ENCODE data around the gene SSX1.
"Not testable (repeated sequence)": the region's sequence is repeated elsewhere in the genome, so short reads cannot be mapped to it uniquely, and the experiment has no call there.

Gene SSX1

GRCh38 chrX:48255062-48255796 lies at the start of gene SSX1:
TSS of gene SSX1 (plus strand) at chrX:48255392. CDS start at chrX:48257242, 1,850 bp downstream.
- DNase-seq (ENCODE audit: low spot score) = not testable (repeated sequence)

- not testable (repeated sequence) for DNase-seq (ENCODE audit: low spot score)
These were observed 40.9 kb upstream of the SSX1 start for GRCh38 chrX:48214341-48214740.

- not testable (repeated sequence) for DNase-seq (ENCODE audit: low spot score)
These were observed 31.0 kb upstream of the SSX1 start for GRCh38 chrX:48224196-48224595.

- DNase-seq (ENCODE audit: low spot score) = not testable (repeated sequence)
These were observed 2.2 kb upstream of the SSX1 start for GRCh38 chrX:48252945-48253344.

GRCh38 chrX:48274365-48274764 lies 19.2 kb downstream of the SSX1 start:
- DNase-seq (ENCODE audit: low spot score) = not testable (repeated sequence)

GRCh38 chrX:48278958-48279357 lies 23.8 kb downstream of the SSX1 start:
- no peak for DNase-seq (ENCODE audit: low spot score)

GRCh38 chrX:48280729-48281128 lies 25.5 kb downstream of the SSX1 start:
- not testable (repeated sequence) for DNase-seq (ENCODE audit: low spot score)

GRCh38 chrX:48306175-48306574 lies 51.0 kb downstream of the SSX1 start:
- DNase-seq (ENCODE audit: low spot score) = no peak

- not testable (repeated sequence) for DNase-seq (ENCODE audit: low spot score)
These were observed 58.8 kb downstream of the SSX1 start for GRCh38 chrX:48313996-48314395.

Measured in HuH-7 (cell line).